GM20431 (cell line): Measurements from ENCODE around the gene NHEJ1.

Experiments
- in situ Hi-C: fragments of 300-500 bp; cut with MseI, MboI; formaldehyde crosslinking; loops from one replicate; pipeline ENCODE4 v1.15.0; 2020; ENCODE audit warnings: low sequenced_read_pairs; ENCODE audit not compliant: unreplicated experiment

The NHEJ1 gene

DNA sequence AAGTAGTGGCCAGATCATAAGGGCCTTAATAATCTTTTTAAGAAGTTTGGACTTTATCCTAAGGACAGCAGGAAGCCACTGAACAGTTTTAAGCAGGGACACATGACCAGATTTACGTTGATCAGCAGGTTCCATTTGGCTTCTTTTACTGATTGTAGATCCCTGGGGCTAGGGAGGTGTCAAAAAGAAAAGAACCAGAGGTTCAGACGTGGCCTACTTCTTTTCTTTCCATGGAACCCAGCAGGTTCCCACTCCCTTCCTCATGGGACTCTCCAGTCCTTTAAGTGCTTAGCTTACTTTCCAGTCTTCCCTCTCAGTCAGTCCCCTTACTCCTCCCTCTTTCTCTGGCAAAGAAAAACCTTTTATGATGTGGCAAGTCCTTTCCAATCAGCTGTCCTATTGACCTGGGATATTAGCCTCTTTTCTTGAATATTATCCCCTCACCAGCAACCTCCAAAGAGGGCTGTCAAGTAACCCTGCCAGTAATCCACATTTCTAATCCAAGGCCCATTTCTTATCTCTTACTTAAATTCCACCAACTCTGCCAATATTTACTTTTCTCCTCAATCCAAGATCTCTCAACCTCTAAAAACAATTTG lies 33.5 kb downstream of the NHEJ1 start:
- in situ Hi-C loops: no loop called here

DNA sequence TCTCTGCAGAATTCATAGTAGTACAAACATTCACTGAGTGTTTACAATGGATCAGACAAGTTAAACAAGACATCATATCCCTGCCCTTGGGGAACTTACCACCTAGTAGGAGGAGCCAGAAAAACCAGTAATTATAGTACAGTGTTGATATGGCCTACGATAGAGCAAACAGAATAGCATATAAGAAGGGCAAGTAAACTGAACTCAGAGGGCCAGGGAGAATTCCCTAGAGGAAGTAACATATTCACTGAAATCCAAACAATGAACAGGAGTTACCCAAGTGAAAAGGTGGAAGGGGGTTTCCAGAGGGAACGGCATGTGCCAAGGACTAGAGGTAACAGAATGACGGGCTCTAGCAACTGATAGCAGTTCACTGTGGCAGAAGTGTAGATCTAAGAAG lies 34.1 kb downstream of the NHEJ1 start:
- in situ Hi-C loops: no loop called here

DNA sequence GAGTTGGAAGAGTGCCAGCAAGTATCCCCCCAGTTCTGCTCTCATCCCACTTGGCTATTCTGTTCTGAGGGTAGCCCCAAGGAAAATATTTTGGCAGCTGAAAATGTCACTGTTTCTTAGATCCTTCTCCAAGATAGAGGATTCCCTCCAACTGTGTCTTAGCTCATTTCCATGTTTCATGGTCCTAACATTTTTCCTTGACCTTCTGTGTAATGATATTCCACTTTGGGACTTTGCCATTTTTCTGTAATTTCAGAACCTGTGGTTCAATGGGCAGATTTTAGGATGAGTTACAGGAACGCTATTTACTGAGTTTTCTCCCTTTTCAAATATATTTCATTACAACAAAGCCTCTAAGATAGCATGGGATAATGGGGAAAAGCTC lies 34.7 kb downstream of the NHEJ1 start:
- in situ Hi-C loops: no loop called here

DNA sequence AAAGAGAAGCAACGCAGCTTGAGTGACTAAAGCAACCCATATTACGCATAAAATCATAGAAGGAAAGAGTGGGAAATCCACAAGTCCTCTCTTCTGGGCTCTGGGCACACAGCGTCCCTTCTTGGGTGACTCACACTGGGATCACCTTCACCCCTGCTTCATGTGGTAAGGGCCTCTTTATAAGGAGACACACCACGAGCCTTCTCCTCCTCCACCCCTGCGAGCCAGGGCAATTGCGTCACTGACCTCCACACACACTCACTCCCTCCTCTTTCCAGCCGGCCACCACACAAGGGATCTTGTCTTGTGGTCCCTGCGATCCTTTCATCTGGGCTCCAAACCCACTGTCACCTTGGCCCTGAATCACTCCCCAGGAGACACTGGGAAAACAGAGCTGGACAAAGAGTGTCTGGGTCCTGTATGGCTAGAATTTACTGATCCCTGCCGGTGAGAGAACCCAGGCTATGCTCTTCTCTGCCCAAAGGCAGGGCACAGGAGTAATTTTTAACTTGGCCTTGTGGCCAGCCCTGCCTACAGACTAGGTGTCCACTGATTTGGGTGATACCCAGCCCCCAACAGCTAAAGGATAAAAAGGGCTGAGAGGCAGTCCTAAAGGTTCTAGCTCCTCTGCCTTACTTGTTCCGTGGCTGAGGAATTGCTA lies 35.3 kb downstream of the NHEJ1 start:
- in situ Hi-C loops: no loop called here

DNA sequence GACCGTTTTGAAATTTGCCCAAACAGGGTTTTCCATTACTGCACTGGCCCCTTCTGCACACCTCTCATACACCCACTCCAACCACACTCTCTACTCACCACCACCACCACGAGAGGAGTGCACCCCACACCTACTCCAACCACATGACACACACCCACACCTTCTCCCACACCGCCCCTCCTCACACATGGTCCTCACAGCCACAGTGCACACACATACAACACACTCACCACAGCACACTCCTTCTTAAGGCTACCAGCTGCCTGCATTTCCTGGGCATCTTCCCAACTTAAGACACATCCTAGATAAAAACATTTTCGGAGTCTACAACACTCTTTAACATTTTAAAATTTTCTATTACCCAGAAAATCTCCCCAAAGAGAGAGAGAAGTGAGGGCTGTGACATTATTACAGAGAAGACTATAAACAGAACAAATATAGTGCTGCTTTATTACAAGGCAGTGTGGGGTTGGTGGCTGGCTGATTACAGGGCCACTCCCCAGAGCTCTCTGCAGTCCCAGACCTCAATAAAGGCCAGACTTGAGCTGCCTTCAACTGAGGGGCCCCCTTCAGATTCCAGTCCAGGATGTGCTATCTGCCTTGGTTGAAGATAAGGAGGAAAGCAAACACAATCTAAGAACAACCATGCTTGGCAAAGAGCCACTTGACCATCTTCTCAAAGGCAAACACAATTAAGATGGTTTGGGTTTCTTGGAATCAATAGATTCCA lies 36.1 kb downstream of the NHEJ1 start:
- in situ Hi-C loops: no loop called here

DNA sequence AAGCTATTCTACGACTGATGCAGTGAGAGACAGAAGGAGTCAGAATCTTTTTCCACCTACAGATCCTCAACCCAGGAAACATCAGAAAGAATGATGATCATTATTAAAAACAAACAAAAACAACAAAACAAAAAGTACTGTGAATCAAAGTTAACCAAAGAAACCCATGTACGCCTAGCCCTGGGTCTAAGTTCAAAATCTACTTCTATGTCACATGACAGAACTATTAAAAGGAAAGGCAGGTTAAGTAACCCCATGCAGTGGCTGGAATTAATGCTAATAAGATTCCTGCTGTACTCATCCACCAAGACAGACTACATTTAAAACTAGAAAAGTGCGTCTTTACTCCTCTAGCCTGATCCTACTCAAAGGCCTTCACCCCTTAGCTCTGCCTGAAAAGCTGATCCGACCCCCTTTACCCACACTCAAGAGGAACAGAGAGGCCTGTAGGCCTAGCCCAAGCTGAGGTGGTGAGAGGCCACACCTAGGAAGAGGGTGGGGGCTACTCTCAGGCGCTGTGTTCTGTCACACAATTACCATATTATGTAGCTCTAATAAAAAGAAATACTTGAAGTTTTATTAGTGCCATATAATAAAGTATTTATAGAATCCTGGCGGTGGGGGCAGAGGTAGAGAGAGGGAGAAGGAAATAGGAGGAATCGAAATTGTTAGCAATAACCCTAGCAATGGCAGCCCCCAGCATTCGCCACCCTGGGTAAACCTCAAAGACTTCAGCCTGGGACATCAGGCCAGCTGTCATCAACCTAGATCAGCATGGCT lies 37.1 kb downstream of the NHEJ1 start:
- in situ Hi-C loops: no loop called here

DNA sequence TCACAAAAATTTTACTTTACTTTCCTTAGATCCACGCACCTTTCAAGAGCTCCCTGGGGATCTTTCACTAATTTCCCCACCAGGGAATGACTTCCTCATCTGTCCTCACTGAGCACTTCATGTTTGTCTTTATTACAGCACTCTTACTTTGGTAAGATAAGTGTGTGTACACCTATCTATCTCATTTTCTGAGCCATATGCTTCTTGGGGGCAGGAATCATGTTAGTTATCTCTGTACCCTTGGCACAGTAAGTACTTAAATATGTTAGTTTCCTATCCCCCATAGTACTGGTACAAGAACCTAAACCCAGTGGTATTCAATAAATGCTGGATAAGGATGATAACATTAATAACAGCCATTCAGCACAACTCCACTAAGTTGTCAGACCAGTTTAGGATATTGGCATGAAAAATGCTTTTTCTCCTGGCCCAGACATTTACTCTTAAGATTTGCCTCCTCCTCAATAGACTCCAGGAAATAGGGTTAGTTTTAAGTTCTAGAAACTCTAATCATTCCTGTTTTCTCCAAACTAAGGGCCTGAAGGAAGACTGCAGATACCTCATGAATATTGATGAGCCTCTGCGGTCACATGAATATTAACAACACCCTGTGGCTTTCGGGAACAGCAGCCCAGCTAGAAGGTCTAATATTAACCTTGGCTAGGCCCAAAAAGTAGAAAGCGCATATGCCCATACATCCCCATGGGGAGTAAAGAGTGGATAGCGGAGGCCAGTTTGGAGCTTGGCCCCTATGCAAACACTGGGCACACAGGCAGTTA lies 38.2 kb downstream of the NHEJ1 start:
- in situ Hi-C loops: no loop called here

DNA sequence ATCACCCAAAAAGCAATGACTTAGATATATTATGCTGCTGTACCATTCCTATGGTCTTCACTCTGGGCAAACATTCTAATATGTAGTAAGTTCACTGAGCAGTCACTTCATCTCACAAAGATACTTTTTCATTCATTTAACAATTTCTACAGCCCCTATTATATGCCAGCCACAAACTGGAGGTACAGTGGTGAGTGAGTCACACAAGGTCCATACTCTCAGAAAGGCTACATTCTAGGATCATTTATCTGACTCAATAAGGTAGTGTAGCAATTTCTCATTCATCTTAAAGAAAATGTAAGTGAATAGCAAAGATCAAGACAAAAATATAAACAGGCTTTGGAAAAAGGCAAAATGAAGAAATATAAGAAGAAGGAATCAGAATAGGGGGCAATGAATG lies 40.5 kb downstream of the NHEJ1 start:
- in situ Hi-C loops: no loop called here

DNA sequence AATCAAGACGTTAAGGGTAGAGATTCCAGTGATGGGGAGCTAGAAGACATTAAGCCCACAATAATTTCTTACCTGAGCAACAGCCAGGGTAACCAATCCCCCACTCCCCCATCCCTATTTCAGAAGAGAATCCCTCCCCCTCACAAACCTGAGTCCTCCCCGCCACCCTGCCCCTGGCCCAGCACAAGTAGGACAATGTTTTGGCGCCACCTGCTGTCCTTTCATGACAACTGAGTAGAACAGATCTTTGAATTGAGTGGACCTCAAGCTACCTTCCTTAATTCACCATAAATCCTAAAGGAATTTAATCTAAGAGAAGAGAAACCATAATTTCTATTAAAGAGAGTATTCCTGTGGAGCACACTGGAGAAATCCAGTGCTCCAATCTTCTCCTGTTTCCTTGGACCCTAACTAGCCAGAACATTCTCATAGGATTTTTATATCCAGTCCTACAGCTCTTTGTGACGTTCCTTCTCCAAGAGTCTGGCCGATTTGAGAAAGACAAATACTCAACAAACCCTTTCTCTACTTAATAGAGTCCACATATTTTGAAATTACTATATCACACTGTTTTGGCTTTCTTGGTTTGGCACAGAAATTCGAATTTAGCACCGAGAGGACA lies 41.1 kb downstream of the NHEJ1 start:
- in situ Hi-C loops: no loop called here

DNA sequence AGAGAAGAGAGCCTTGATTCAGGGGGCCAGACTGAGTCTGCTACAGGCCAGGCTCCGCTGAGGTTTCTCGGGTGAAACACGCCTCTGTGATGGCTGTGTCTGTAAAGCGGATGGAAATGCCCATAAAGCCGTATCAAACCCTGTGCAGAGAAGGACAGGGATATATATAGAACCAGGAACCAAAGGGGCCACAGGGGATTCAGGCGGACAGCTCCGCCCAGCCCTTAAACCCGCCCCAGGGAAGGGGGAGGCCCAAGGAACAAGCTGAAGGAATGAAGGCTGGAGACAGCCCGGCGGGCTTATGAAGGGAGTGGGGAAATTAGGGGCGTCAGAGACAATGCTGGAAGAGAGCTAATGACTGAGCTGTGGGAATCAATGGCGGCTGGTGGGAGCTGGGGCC lies 42.1 kb downstream of the NHEJ1 start:
- in situ Hi-C loops: no loop called here

DNA sequence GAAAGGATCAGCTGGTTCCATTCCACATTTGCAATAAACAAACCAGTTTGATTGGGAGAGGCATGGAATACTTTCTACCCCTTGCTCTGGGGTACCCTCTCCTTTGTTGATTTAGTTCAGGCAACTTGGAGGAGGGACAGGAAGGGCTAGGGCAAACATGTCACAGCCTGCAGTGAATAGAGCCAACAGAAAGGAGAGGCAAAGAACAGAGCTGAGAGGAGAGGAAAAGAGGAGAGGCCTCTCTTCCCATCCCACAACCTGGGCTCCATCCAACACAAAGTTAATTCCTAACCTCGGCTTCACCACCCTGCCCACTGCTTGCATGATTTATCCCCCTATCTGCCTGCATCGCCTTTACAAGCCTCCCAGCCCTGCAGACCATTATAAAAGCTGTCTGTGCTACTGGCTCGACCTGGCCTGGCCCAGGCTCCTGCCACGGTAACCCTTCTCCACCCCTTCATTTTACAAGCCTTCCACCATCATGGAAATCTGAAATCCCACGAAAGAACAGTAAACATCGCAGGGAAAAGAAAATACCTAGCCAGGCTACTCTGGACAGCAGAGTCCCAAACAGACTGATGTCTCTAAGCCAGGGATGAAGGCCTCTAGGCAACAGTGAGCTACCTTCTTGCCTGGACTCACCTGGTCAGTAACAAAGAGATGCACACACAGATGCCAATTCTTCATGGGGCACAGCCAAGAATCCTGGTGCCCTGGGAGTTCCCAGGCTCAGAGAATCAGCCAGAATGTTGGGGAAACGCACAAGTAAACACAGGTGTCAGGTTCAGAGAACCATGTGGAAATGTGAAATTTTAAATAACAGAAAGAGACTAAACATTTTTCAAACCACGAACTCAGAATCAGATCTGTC lies 43.6 kb downstream of the NHEJ1 start:
- in situ Hi-C loops: no loop called here

DNA sequence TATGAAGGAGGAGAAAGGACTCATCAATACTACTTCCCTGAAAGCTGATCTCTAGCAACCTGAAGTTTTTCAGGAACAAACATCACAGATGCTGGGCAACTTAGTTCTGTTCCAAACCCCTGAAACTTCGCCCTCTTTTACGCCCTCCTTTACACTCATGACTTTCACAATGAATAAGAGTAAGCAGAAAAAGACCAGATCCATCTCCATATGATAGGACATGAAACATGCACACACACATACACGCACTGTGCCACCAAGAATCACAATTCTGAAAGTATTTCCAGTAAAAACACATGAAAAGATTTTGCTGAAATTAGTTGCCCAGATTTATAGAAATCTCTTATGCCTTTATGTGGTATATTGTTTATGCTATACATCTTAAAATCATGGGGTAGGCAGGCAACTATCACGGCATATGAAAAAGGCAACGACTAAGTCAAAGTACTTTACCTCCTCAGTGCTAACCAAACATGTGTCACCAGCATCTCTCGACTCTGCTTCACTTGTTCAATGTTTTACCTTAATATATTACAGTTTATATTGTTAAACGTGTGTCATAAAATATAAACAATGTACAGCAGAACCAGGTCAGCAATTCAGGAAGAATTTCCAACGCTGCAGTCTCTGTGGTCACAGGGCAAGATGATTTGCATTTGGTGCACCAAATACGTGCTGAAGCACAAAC lies 47.8 kb downstream of the NHEJ1 start:
- in situ Hi-C loops: no loop called here

DNA sequence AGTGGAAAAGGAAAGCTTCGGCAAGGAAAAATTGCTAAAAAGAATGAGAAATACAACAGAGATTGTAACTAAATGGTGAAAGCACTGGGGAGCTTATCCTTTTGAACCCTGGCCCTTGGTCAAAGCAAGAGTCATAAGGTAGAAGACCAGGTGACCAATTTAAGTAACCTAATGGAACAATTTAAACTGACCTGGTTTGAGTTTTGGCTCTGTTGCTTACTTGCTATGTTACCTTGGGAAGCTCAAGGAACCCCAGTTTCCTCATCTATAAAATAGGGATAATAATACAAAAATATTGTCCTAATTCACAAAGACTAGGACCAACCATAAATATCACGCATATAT lies 48.6 kb downstream of the NHEJ1 start:
- in situ Hi-C loops: no loop called here

DNA sequence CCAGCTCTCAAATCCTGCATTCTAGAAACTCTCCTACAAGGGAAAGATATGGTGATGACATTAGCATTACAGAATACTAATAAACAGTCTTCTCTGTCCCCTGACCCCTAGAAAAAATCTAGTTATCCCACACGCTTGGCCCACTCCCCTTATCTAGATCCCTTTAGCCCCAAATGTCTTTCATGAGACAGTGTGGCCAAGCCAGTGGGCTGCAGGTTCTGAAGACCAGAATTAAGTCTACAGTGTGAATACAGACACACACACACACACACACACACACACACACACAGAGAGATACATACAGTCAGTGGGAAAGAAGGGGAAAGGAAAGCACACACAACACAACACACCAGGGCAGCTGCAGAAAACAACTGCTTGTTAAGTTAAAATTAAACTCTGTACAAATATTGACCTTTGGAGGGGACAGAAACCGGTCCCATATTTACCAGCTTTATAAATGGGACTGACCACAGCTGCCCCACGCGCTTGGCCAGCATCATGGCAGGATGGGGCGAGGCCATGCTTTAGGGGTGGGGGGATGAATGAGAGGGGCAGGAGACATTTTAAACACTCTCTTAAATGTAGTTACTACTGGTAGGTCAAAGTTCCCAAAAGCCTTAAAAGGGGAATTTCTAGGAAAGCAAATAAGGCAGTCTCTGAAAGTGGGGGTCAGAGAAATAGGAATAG lies 49.1 kb downstream of the NHEJ1 start:
- in situ Hi-C loops: no loop called here

DNA sequence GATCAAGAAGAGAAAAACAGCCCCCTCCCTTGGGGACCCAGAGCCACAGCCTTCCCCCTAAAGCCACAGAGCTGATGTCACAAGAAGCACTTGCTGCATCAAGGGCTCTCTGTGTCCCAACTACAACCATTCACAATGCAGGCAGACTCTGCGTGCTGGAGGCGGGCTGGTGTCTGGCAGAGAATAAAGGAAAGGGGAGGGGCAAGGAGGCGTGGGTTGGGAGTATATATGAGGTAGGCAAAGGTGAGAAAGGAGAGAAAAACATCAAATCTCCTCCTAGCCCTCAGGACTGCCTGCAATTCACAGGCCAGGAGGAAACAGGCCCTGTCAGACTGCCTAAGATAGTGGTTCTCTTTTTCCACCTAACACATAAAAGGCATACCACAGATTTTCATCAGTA lies 51.1 kb downstream of the NHEJ1 start:
- in situ Hi-C loops: no loop called here

DNA sequence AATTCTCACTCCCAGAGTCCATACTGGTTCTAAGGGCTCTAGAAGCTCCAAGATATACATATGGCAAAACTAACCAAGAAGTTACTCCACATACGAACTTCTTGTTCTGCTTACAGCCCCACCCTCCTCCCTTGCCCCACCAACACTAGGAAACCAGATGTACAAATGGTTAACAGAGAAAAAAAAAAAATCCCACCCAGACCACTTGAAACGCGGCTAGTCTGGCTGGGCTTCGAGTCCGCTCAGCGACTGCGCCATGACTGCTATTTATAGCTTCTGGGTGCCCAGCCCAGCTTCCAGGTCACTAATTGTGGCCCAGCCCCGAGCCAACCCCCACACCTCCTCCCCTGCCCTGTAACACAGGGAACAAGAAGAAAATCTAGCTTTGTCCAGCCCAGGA lies 52.9 kb downstream of the NHEJ1 start:
- in situ Hi-C loops: no loop called here

DNA sequence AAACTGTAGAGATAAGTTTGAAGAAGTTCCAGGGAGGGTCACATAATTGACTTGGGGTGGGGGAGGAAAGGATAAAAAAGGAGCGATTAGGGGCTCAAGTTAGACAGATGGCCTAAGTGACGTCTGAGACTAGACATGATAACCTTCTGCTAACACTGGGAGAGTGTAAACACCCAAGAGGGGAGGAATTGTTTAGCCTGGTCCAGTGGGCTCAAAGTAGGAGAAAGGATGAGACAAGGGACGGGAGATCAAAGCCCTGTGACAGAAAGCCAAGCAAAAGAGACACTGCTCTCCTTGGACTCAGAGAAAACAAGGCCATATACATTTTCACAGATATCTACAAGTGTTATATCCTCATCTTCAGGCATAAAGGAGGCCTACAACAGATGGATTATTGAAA lies 54.4 kb downstream of the NHEJ1 start:
- in situ Hi-C loops: no loop called here
